GM20431 (cell line): ENCODE measurements around the gene FCER2.
"Not testable (repeated sequence)": the region's sequence is repeated elsewhere in the genome, so short reads cannot be mapped to it uniquely, and the experiment has no call there.

Experiments
- in situ Hi-C: fragments of 300-500 bp; cut with MseI, MboI; formaldehyde crosslinking; loops from one replicate; pipeline ENCODE4 v1.15.0; 2020; ENCODE audit warnings: low sequenced_read_pairs; ENCODE audit not compliant: unreplicated experiment

FCER2 gene

DNA sequence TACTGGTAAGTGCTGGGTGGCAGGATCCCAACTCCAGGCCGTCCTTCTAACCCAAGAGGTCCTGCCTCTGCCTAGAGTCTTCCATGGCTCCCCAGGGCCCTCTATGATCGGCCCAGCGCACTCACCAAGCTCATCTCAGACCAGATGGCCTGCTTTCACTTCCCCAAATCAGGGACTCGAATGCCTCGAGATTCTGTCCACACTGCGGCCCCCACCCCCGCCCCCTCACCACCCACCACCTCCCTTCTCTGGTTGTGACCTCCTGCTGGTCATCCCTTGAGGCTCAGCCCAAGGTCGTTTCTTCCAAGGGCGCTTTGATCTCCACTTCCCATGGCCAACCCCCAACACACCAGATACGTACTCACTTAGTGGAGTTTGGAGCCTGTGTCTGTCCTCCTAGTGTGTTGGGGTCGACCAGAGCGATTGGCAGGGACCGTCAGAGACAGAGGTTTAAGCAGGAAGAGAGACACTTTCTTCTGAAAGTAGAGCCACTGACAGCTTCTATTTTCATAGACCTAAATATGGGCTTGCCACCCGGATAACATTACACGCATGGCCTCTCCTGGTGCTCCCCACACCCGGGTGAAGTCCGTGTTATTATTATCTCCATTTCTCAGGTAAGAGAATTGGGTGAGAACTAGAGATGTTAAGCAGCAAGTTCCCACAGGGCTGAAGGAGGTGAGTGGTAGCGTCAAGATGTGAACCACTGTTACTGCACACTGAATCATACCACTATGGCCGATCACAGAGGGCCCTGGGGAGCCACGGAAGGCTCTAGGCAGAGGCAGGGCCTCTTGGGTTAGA is at the start of gene FCER2:
Gene FCER2, minus strand, starts transcription at position 478 of the 804 bp plus-strand sequence. CDS start 2,371 bp downstream, outside the sequence.
- in situ Hi-C loops, result no loop called here

- in situ Hi-C loops, result no loop called here
Measured at GRCh38 chr19:7751157-7751783, 49.3 kb upstream of the FCER2 start.

GRCh38 chr19:7748756-7749155 is 46.8 kb upstream of the FCER2 start:
- in situ Hi-C loops, result no loop called here

DNA sequence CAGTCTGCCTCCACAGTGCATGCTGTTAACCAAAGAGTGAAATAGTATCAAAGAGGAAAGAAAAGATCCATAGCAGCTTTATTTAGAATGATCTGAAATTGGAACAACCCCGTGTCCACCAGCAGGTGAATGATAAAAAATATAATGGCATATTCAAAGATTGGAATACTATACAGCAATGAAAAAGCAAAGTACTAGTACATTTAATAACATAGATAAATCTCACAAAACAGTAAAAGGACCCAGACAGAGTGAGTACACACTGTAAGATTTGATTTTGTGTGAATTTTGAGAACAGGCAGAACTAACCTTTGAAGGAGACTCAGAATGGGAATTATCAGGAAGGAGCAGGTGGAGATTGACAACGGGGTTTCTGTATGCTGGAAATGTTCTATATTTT is 46.2 kb upstream of the FCER2 start:
- in situ Hi-C loops, result no loop called here

DNA sequence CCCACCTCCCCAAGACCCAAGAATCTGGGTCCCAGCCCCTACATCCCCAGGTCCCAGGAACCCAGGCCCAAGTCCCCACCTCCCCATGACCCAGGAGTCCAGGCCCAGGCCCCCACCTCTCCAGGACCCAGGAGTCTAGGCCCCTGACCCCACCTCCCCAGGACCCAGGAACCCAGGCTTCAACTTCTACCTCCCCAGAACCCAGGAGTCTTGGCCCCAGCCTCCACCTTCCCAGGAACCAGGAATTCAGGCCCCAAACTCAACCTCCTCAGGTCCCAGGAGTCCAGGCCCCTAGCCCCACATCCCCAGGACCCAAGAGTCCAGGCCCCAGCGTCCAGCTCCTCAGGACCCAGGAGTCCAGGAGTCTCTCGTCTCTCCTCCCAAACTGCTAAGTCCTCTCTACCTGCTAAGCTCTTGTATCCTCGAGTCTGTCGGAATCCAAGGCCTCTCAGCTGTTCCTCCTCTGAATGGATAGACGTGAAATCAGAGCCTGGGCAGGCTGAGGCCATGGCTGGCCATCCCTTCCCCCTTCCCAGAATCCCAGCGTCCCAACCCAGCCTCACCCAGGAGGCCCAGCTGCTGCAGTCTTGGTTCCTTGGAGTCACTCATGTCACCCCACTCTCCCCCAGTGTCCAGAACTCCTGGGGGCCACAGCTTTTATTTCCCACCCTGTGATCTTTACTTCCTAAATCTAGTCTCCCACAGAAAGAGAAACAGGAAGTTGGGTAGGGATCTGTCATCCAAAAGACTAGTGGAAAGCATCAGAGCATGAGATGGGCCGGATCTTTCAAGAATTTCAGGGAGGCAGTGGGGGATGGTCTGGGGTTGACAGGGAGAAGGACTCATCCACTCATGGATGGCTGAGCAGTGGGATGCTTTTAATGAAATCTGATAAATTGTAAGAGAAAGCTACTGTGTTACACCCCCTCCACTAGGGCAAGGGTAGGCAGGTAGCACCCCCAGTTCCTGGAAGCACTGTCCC is 45.3 kb upstream of the FCER2 start, which contains the start of gene CD209:
Gene CD209, minus strand, starts transcription at position 632 of the 982 bp plus-strand sequence. Its CDS starts 23 bp downstream, at position 609.
- in situ Hi-C loops, result no loop called here

GRCh38 chr19:7746306-7746705 is 44.4 kb upstream of the FCER2 start:
- in situ Hi-C loops, result not testable (repeated sequence)

GRCh38 chr19:7744871-7745650 is 43.1 kb upstream of the FCER2 start:
- in situ Hi-C loops, result no loop called here

DNA sequence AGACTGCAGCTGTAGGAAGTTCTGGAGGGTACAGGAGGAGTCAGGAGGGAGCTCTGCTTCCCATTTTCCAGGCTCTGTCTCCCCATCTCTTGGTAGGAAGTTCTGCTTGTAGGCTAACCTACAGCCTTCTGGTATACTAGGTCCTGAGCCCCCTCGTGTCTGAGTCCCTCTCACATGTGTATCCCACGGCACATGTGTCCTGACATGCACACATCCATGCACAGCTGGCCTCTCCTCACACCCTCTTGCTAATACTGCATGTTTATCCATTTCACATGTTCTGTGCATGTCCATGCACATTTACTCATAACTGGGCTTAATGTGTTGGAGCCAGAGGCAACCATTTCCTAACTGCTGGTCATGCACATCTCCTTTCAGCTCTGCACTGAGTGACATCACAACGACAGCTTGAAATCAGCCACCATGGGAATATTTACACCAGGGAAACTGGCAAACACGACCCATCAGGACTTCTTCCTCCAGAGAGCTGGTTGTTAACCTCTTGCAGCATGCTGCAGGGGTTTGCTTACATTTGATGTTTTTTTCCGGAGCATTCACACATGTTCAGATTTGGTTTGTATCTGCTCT is 42.4 kb upstream of the FCER2 start:
- in situ Hi-C loops, result no loop called here

DNA sequence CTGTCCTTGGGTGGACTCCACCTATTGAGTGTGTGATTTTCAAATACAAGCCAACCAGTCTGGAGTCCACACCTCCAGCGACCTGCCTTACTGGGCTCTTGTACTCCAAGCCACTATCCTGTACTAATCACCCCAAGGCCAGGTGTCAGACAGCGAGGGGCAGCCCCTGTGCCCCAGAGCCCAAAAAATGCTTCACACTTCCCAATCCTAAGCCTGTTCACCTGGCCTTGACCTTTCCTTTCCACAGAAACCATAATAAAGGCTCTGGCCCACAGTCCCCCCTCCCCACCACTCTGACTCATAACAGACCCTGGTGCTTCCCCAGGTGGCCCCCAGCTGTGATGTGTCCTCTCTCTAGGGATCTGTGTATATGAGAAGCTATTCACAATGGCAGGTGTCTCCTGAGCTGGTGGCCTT is 41.5 kb upstream of the FCER2 start:
- in situ Hi-C loops, result no loop called here

- in situ Hi-C loops, result no loop called here
Measured at GRCh38 chr19:7742991-7743390, 41.1 kb upstream of the FCER2 start.

DNA sequence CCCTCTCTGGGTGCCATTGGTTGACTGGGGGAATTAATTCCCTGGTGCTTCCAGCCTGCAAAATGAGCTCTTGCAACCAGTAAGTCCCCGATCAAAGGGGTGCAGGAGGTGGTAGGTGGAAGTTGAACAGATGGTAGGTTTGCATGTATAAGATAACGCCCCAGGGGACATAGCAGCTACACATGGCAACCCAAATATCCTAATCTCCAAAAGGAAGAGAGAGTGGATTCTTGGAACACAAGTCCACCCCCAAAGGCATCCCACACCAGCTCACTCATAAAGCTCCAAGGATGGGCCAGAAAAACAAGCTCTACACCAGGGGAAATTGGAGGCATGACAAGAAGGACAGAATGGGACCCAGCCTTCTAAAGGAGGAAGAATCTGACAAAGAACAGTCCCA is 40.6 kb upstream of the FCER2 start:
- in situ Hi-C loops, result no loop called here

GRCh38 chr19:7740682-7741054 is 38.7 kb upstream of the FCER2 start:
- in situ Hi-C loops, result no loop called here

GRCh38 chr19:7739801-7740681 is 38.1 kb upstream of the FCER2 start:
- in situ Hi-C loops, result no loop called here

DNA sequence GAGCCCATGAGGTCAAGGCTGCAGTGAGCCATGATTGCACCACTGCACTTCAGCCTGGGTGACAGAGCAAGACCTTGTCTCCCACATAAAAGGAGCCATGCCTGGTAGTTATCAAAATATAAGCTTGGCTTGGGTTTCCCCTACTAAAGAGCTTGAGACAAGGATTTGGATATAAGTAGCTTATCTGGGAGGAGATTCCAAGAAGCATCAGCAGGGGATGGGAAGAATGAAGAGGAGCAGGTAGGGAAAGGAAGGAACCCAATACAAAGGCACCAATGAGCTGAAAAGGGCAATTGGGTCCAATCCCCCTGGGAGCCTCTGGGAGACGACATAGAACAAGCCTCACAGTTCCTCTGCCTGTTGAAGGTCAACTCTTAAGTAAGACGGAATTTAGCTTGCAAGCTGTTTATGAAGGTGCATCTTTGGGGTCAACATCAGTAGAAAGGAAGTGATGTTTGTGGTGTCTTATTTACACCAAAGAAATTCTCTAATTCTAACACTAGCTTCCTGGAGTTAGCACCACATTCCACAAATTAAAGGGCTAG is 37.4 kb upstream of the FCER2 start:
- in situ Hi-C loops, result no loop called here

- in situ Hi-C loops, result no loop called here
Measured at GRCh38 chr19:7738023-7738422, 36.1 kb upstream of the FCER2 start.

- in situ Hi-C loops, result no loop called here
Measured at GRCh38 chr19:7737215-7737614, 35.3 kb upstream of the FCER2 start.

- in situ Hi-C loops, result no loop called here
Measured at GRCh38 chr19:7736148-7736547, 34.2 kb upstream of the FCER2 start.
